Omental fat pad (tissue), 4 donors: ENCODE results near the gene CACNA2D3. TPM values are rescaled to one million over a fixed set of nuclear protein-coding genes. Genes with fewer than 3 reads are reported as not detected.

ENCODE experiments used
- ATAC-seq: fragments of 150-250 bp; one replicate; pipeline ENCODE4 v1.9.1; 2016; ENCODE audit warnings: mild to moderate bottlenecking, moderate library complexity; ENCODE audit not compliant: low FRiP score
- DNase-seq: peaks from one replicate; pipeline ENCODE4 v3.0.0-alpha.2; 2019; ENCODE audit warnings: low spot score
- CTCF ChIP-seq, 3 donors: fragments of 450-650 bp; IDR thresholded peaks; one replicate each; pipeline ENCODE4 v1.5.1; 2016 to 2017; ENCODE audit warnings: antibody characterized with exemption in 3 of 3, mild to moderate bottlenecking in 3 of 3, moderate library complexity in 2 of 3
- total RNA-seq, 4 donors: library from RNA; depleted of rRNA; stranded (reverse); fragments of >200 nt; gene quantifications; one replicate each; pipeline ENCODE4 v1.1.0, GENCODE V29; 2016

CACNA2D3 gene
- total RNA-seq, 4 donors from 2014 or later = 2.6 to 6.1 (median 4.5) TPM

- TF ChIP-seq CTCF (IDR thresholded peaks at IDR 0.05) = no peak
- ATAC-seq = no peak
- DNase-seq = no peak
These were observed 634.0 kb downstream of the CACNA2D3 start for GRCh38 chr3:54756330-54756731.

DNA sequence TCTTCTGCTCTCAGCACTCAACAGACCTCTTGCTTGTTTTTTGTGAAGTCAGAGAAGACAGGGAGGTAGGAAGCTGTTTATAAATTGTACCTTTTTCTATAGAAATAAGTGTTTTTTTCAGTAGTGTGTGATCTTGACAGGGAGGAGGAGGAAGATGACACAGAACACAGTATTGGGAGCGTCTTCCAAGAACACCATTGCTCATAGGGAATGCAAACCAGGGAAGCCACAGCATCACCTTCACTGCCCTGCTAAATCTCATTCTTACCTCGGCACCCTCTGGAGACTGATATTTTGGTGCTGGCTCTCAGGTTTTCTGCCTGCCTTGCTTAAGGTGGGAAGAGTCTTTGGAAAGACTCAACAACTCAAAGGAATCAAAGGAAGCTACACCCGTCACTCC lies 636.1 kb downstream of the CACNA2D3 start:
- no peak for DNase-seq
- no peak for ATAC-seq
- TF ChIP-seq CTCF (IDR thresholded peaks at IDR 0.05) = no peak

- no peak for TF ChIP-seq CTCF (IDR thresholded peaks at IDR 0.05)
- no peak for ATAC-seq
- DNase-seq = no peak
These were observed 636.8 kb downstream of the CACNA2D3 start for GRCh38 chr3:54759166-54759565.

- ATAC-seq = no peak
- no peak for TF ChIP-seq CTCF (IDR thresholded peaks at IDR 0.05)
- no peak for DNase-seq
These were observed 637.8 kb downstream of the CACNA2D3 start for GRCh38 chr3:54760201-54760600.

DNA sequence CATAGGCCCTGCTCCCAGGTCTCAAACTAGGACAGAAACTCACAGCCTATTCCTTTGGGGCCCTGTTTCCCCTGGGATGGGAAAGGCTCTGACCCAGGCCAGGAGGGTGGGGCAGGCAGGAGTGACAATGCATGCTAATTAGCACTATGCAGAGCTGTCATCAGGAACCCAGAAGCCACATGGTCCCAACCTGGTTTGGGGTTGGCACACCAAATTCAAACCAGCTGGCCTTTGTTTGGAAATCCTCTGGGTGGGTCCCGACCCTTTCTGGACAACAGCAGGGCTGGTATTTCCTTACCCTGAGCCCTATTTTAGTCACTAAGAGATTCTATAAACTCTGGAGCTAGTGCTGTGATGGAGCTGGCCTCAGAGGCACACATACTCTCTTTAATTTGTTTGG lies 639.3 kb downstream of the CACNA2D3 start:
- DNase-seq (no peak), ATAC-seq (no peak)
- no peak for TF ChIP-seq CTCF (IDR thresholded peaks at IDR 0.05)

- no peak for TF ChIP-seq CTCF (IDR thresholded peaks at IDR 0.05)
- ATAC-seq (no peak), DNase-seq (no peak)
These were observed 642.6 kb downstream of the CACNA2D3 start for GRCh38 chr3:54764911-54765310.

GRCh38 chr3:54771050-54771449 lies 648.7 kb downstream of the CACNA2D3 start:
- ATAC-seq (no peak), DNase-seq (no peak)
- TF ChIP-seq CTCF (IDR thresholded peaks at IDR 0.05) = no peak
